Vagina (tissue), 2 donors: ENCODE measurements around the gene KITLG.

ENCODE experiments used
- POLR2A ChIP-seq, 2 donors: fragments of 450-650 bp; IDR thresholded peaks; one replicate each; pipeline ENCODE4 v1.6.1; 2017; ENCODE audit warnings: antibody characterized with exemption in 2 of 2, mild to moderate bottlenecking in 2 of 2, moderate library complexity in 2 of 2
- POLR2AphosphoS5 ChIP-seq, 2 donors: sonication (generic); formaldehyde crosslinking; IDR thresholded peaks; one replicate each; pipeline ENCODE4 v1.9.0; 2017; ENCODE audit warnings: antibody characterized with exemption in 2 of 2, mild to moderate bottlenecking in 2 of 2, low read depth in 1 of 2; ENCODE audit not compliant: insufficient read depth in 1 of 2
- TF ChIP-seq, protein P1 (sequence below), 3 experiments: fragments of 450-650 bp in 2 of 3; fragments of 200-600 bp in 1 of 3; sonication (generic) in 1 of 3; IDR thresholded peaks; one replicate each; pipeline ENCODE4 v1.5.1; 2017 to 2019; ENCODE audit warnings: antibody characterized with exemption in 3 of 3, mild to moderate bottlenecking in 2 of 3, moderate library complexity in 2 of 3

DNA sequence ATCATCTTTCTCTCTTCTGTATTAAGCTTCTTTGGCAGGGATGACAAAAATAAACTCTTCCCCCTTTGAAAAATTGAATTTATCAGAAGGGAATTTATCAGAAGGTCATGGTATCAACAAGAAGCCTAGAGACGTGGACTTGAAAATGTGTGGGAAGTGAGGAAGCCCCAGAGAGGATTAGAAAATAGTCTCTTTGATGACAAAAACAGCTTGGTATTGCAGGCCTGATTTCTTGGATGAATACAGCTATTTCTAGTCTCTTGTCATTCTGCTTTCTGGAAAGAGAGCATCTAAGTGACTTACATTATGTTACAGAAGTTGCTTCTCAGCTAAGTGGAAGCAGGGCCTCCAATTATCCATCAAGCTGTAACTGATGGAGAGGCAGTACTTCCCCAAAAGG is 111.1 kb downstream of the KITLG start:
- TF ChIP-seq POLR2A (IDR thresholded peaks at IDR 0.05) (no peak), POLR2AphosphoS5 (IDR thresholded peaks at IDR 0.05; ENCODE audit: insufficient read depth in 1 of 2, low read depth in 1 of 2) (no peak)
- TF ChIP-seq, protein P1, sequence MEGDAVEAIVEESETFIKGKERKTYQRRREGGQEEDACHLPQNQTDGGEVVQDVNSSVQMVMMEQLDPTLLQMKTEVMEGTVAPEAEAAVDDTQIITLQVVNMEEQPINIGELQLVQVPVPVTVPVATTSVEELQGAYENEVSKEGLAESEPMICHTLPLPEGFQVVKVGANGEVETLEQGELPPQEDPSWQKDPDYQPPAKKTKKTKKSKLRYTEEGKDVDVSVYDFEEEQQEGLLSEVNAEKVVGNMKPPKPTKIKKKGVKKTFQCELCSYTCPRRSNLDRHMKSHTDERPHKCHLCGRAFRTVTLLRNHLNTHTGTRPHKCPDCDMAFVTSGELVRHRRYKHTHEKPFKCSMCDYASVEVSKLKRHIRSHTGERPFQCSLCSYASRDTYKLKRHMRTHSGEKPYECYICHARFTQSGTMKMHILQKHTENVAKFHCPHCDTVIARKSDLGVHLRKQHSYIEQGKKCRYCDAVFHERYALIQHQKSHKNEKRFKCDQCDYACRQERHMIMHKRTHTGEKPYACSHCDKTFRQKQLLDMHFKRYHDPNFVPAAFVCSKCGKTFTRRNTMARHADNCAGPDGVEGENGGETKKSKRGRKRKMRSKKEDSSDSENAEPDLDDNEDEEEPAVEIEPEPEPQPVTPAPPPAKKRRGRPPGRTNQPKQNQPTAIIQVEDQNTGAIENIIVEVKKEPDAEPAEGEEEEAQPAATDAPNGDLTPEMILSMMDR (IDR thresholded peaks at IDR 0.05) = no peak
